MM.1S (cell line): Measurements from ENCODE around the gene DTNB.

Experiments used
- CTCF ChIP-seq: fragments of 300-600 bp; sonication (generic); IDR thresholded peaks from 2 replicates; pipeline ENCODE4 v1.5.1; 2016; ENCODE audit warnings: antibody characterized with exemption, low read length, mixed read lengths
- EZH2 ChIP-seq: fragments of 300-600 bp; sonication (generic); optimal IDR thresholded peaks from 2 replicates; pipeline ENCODE3; 2017; ENCODE audit warnings: low read depth, mild to moderate bottlenecking, antibody characterized with exemption, low read length, mixed read lengths

GRCh38 chr2:25671622-25672021 lies 1.8 kb downstream of the DTNB start:
- TF ChIP-seq CTCF (no peak), EZH2 (no peak)
